Measurements from ENCODE around the gene ADORA2A.

ADORA2A gene

DNA sequence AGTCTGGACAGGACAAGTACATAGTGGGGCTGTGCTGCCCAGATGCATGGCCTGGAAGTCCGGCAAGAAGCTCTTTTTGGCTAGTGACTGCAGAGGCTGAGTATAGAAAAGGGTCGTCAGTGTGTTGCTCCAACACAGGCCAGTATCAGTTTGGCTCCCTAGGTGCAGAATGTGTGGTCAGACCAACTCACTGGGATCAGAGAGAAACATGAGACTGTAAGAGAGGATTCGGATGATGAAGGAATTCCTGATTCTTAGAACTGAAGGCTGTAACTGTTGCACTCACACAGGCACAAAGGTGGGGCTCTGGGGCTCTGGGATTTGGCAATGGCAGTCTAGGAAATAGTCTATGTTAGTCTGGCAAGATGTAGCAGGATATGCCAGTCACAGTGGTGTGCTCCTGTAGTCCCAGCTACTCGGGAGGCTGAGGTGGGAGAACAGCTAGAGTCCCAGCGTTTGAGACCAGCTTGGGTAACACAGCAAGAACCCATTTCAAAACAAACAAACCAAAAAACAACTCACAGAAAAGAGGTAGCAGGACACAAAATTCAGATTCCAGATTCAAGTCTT lies 56.7 kb downstream of the ADORA2A start:
- TF ChIP-seq, protein P1, sequence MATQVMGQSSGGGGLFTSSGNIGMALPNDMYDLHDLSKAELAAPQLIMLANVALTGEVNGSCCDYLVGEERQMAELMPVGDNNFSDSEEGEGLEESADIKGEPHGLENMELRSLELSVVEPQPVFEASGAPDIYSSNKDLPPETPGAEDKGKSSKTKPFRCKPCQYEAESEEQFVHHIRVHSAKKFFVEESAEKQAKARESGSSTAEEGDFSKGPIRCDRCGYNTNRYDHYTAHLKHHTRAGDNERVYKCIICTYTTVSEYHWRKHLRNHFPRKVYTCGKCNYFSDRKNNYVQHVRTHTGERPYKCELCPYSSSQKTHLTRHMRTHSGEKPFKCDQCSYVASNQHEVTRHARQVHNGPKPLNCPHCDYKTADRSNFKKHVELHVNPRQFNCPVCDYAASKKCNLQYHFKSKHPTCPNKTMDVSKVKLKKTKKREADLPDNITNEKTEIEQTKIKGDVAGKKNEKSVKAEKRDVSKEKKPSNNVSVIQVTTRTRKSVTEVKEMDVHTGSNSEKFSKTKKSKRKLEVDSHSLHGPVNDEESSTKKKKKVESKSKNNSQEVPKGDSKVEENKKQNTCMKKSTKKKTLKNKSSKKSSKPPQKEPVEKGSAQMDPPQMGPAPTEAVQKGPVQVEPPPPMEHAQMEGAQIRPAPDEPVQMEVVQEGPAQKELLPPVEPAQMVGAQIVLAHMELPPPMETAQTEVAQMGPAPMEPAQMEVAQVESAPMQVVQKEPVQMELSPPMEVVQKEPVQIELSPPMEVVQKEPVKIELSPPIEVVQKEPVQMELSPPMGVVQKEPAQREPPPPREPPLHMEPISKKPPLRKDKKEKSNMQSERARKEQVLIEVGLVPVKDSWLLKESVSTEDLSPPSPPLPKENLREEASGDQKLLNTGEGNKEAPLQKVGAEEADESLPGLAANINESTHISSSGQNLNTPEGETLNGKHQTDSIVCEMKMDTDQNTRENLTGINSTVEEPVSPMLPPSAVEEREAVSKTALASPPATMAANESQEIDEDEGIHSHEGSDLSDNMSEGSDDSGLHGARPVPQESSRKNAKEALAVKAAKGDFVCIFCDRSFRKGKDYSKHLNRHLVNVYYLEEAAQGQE (IDR thresholded peaks at IDR 0.05; ENCODE audit: insufficient read depth in 1 of 2, low read depth in 2 of 2, low read length in 2 of 2), result no peak
- TF ChIP-seq TAF1 (IDR thresholded peaks at IDR 0.05; ENCODE audit: borderline replicate concordance, insufficient read depth, low read length) (no peak), FOXP2 (optimal IDR thresholded peaks at IDR 0.05; ENCODE audit: borderline replicate concordance, extremely low read depth, extremely low read length, insufficient read depth) (no peak), POLR2AphosphoS5 (IDR thresholded peaks at IDR 0.05; ENCODE audit: low read depth, low read length) (no peak), SIN3A (IDR thresholded peaks at IDR 0.05; ENCODE audit: borderline replicate concordance, insufficient read depth, low read length) (no peak)

DNA sequence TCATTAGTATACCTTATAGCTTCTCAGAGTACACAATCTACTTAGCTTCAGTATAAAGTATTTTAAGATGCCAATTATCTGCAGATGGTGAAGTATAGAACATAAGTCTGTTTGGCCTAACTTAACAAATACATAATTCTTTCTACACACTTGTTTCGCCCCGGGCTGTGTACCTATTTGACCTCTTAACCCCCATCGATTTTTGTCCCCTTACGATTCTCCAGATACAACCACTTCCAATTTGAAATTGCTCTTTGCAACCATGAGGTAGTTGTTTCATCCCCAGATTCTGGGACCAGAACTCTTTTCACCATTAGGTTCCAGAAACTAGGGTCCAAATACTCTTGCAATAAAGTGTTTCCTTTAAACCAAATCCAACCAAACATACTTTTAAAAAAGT lies 57.8 kb downstream of the ADORA2A start:
- TF ChIP-seq POLR2AphosphoS5 (IDR thresholded peaks at IDR 0.05; ENCODE audit: low read depth, low read length) (no peak), SIN3A (IDR thresholded peaks at IDR 0.05; ENCODE audit: borderline replicate concordance, insufficient read depth, low read length) (no peak), TAF1 (IDR thresholded peaks at IDR 0.05; ENCODE audit: borderline replicate concordance, insufficient read depth, low read length) (no peak), FOXP2 (optimal IDR thresholded peaks at IDR 0.05; ENCODE audit: borderline replicate concordance, extremely low read depth, extremely low read length, insufficient read depth) (no peak)
- TF ChIP-seq, protein P1 (IDR thresholded peaks at IDR 0.05; ENCODE audit: insufficient read depth in 1 of 2, low read depth in 2 of 2, low read length in 2 of 2), result no peak

GRCh38 chr22:24485608-24486007 lies 58.2 kb downstream of the ADORA2A start:
- TF ChIP-seq TAF1 (IDR thresholded peaks at IDR 0.05; ENCODE audit: borderline replicate concordance, insufficient read depth, low read length), result no peak
- TF ChIP-seq FOXP2 (optimal IDR thresholded peaks at IDR 0.05; ENCODE audit: borderline replicate concordance, extremely low read depth, extremely low read length, insufficient read depth), result no peak
- TF ChIP-seq SIN3A (IDR thresholded peaks at IDR 0.05; ENCODE audit: borderline replicate concordance, insufficient read depth, low read length), result no peak
- TF ChIP-seq POLR2AphosphoS5 (IDR thresholded peaks at IDR 0.05; ENCODE audit: low read depth, low read length), result no peak
- TF ChIP-seq, protein P1 (IDR thresholded peaks at IDR 0.05; ENCODE audit: insufficient read depth in 1 of 2, low read depth in 2 of 2, low read length in 2 of 2), result no peak

DNA sequence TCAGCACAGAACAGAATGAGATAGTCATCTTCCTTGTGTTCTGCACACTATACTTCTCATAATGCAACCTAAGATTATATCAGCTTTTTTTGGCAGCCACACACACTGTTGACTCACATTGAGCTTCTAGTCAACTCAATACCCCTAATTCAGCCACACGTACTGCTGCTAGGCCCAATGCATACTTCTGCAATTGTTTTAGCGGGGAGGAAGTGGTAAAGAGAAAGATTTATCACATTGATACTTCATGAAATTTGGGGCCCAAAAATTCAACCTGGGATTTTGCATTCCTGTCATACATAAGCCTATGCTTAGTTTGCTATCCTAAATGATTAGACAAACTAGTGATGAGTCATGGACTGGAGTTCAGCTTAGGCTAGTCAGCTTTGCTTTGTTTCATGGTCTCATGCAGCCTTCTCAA lies 59.1 kb downstream of the ADORA2A start:
- TF ChIP-seq POLR2AphosphoS5 (IDR thresholded peaks at IDR 0.05; ENCODE audit: low read depth, low read length), result no peak
- TF ChIP-seq SIN3A (IDR thresholded peaks at IDR 0.05; ENCODE audit: borderline replicate concordance, insufficient read depth, low read length), result no peak
- no peak for TF ChIP-seq TAF1 (IDR thresholded peaks at IDR 0.05; ENCODE audit: borderline replicate concordance, insufficient read depth, low read length)
- TF ChIP-seq FOXP2 (optimal IDR thresholded peaks at IDR 0.05; ENCODE audit: borderline replicate concordance, extremely low read depth, extremely low read length, insufficient read depth), result no peak
- TF ChIP-seq, protein P1 (IDR thresholded peaks at IDR 0.05; ENCODE audit: insufficient read depth in 1 of 2, low read depth in 2 of 2, low read length in 2 of 2), result no peak

All from PFSK-1 (cell line).